Adrenal gland (tissue), 12 donors: Measurements from ENCODE around the gene SYCP3. TPM values are rescaled to one million over a fixed set of nuclear protein-coding genes. Genes with fewer than 3 reads are reported as not detected.
"Not testable (repeated sequence)": the region's sequence is repeated elsewhere in the genome, so short reads cannot be mapped to it uniquely, and the experiment has no call there.

Experiments
- DNase-seq, 7 donors: peaks; one replicate each; pipeline ENCODE4 v3.0.0-alpha.2; 2019 to 2020
- H3K27ac ChIP-seq, 5 donors: fragments of 200-600 bp; sonication (generic) in 4 of 5; 1 replicate in 3 of 5; 2 replicates in 2 of 5; pipeline versions ENCODE4 v1.5.1 to v1.8.0; 2016 to 2020; ENCODE audit warnings: mild to moderate bottlenecking in 1 of 5
- H3K27me3 ChIP-seq: fragments of 200-600 bp; 2 replicates; pipeline ENCODE4 v1.8.0; 2021
- H3K36me3 ChIP-seq, 2 donors: fragments of 200-600 bp; replicated peaks in 1 of 2; 1 replicate in 1 of 2; 2 replicates in 1 of 2; pipeline versions ENCODE4 v1.5.1 to v1.8.0; 2018 to 2022
- H3K4me1 ChIP-seq, 2 donors: fragments of 200-600 bp; replicated peaks in 1 of 2; 1 replicate in 1 of 2; 2 replicates in 1 of 2; pipeline versions ENCODE4 v1.5.1 to v1.8.0; 2018 to 2021
- H3K4me3 ChIP-seq, 4 donors: fragments of 200-600 bp; sonication (generic) in 3 of 4; one replicate each; pipeline ENCODE4 v1.5.1; 2016 to 2018
- H3K9me3 ChIP-seq, 3 donors: fragments of 200-600 bp; sonication (generic) in 1 of 3; replicated peaks in 1 of 3; 1 replicate in 2 of 3; 2 replicates in 1 of 3; pipeline versions ENCODE4 v1.5.1 to v1.8.0; 2016 to 2021
- POLR2A ChIP-seq, 2 donors: fragments of 450-650 bp; IDR thresholded peaks; one replicate each; pipeline ENCODE4 v1.6.1; 2017; ENCODE audit warnings: antibody characterized with exemption in 2 of 2, mild to moderate bottlenecking in 2 of 2, moderate library complexity in 1 of 2
- WGBS, 4 donors: extraction: QIAGEN DNeasy Blood & Tissue Kit in 2 of 4; methylation state at CpG; one replicate each; pipeline versions ENCODE4 v1.1.5 to v1.1.7; 2013 to 2017; 5-methylcytosine and 5-hydroxymethylcytosine counted together
- intact Hi-C, 2 donors: fragments of 100-400 bp; cut with DNase I; formaldehyde crosslinking; loops; one replicate each; pipeline versions ENCODE4 v1.14.1 to v1.15.0; 2022 to 2023
- polyA plus RNA-seq, 3 donors: library from polyadenylated mRNA; stranded (reverse); fragments of 200-250 nt in 2 of 3; fragments of 350-450 nt in 1 of 3; fragmentation: Illumina TruSeq in 1 of 3; extraction: RNeasy Lipid Tissue Mini Kit (QIAGEN cat#74804) in 1 of 3; gene quantifications; one replicate each; pipeline ENCODE4 v1.2.3, GENCODE V29; 2013 to 2014
- small RNA-seq, 2 donors: library from RNA; depleted of rRNA; stranded (forward); fragments of <200 nt; gene quantifications; one replicate each; pipeline ENCODE3, GENCODE V24; 2016
- total RNA-seq, 9 donors: library from RNA; depleted of rRNA in 4 of 9; stranded (reverse); fragments of >200 nt in 4 of 9; fragments of 120-200 nt in 1 of 9; fragmentation: NEBNext Ultra II Directional in 1 of 9; extraction: Animal tissue kit (Norgen Biotek cat#: 25700) in 1 of 9; gene quantifications; one replicate each; pipeline versions ENCODE4 v1.1.0 to v1.2.4, GENCODE V29; 2013 to 2023
- TF ChIP-seq, protein P1 (sequence below), 6 experiments: fragments of 450-650 bp in 4 of 6; fragments of 200-600 bp in 2 of 6; sonication (generic) in 1 of 6; IDR thresholded peaks; 1 replicate in 5 of 6; 2 replicates in 1 of 6; pipeline versions ENCODE4 v1.5.1 to v1.8.0; 2016 to 2021; ENCODE audit warnings: antibody characterized with exemption in 6 of 6, mild to moderate bottlenecking in 2 of 6, moderate library complexity in 1 of 6
- donor health status: healthy with polysubstance abuse.
- donor health status: Bipolar disorder and iron deficiency.
- donor health status: DM: yes; HTN: yes; CAD: no.
- donor health status: DM: no; HTN: no; CAD: no.
- donor health status: DM: no; HTN: no; CAD: no.
- donor health status: DM: yes; HTN: yes; CAD: no.

Gene SYCP3
- total and polyA plus RNA-seq, 12 donors: 0.11 to 0.37 (median 0.18) TPM; not detected in 8

DNA sequence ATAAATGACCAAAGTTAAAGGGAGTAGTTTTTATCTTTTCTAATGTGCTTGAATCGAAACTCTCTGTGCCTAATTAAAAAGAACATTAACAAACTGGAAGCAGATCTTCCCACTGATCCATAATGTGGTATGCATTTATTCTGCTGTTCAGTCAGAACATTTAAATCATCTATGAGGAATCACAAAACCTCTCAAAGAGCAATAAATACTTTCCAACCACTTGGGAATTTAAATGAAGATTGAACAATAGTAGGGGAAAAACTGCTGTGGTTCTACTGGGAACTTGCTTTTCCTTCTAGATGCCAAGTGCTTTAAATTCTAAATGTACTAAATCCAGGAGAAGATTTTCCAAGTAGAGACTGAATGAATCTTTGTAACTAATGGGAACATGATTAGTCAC is 54.2 kb downstream of the SYCP3 start:
- intact Hi-C loops: no loop called here
- Histone ChIP-seq H3K27me3 (no peaks in the 10 kb centered on the region), H3K9me3 (no peaks in the 10 kb centered on the region), H3K4me3 (no peak overlapping the region), H3K36me3 (no peaks in the 10 kb centered on the region), H3K4me1 (peaks cover 0 to 8% of the 10 kb centered on the region in 2 donors), H3K27ac (no peak overlapping the region)
- no peak for DNase-seq
- WGBS, 4 donors: 80 to 87% (median 85%) methylated on average over 1 of the region's 1 CpG
- TF ChIP-seq, protein P1, sequence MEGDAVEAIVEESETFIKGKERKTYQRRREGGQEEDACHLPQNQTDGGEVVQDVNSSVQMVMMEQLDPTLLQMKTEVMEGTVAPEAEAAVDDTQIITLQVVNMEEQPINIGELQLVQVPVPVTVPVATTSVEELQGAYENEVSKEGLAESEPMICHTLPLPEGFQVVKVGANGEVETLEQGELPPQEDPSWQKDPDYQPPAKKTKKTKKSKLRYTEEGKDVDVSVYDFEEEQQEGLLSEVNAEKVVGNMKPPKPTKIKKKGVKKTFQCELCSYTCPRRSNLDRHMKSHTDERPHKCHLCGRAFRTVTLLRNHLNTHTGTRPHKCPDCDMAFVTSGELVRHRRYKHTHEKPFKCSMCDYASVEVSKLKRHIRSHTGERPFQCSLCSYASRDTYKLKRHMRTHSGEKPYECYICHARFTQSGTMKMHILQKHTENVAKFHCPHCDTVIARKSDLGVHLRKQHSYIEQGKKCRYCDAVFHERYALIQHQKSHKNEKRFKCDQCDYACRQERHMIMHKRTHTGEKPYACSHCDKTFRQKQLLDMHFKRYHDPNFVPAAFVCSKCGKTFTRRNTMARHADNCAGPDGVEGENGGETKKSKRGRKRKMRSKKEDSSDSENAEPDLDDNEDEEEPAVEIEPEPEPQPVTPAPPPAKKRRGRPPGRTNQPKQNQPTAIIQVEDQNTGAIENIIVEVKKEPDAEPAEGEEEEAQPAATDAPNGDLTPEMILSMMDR (IDR thresholded peaks at IDR 0.05): no peak
- no peak for TF ChIP-seq POLR2A (IDR thresholded peaks at IDR 0.05)

DNA sequence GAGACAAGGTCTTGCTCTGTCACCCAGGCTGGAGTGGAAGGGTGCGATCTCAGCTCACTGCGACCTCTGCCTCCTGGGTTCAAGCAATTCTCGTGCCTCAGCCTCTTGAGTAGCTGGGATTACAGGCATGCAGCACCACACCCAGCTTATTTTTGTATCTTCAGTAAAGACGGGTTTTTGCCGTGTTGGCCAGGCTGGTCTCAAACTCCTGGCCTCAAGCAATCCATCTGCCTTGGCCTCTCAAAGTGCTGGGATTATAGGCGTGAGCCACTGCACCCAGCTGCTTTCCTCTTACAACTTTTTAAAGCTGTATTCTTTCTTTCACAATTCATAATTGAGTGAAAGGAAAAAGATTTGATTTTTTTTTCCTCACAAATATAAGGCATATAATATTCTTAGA is 57.6 kb downstream of the SYCP3 start:
- peaks cover 0 to 15% of the 10 kb centered on the region in 2 donors for H3K4me1 ChIP-seq
- H3K4me3 ChIP-seq, DNase-seq, H3K27me3 ChIP-seq, H3K27ac ChIP-seq, H3K9me3 ChIP-seq, intact Hi-C loops, H3K36me3 ChIP-seq: not testable (repeated sequence)
- WGBS, 4 donors: 81 to 86% (median 85%) methylated on average over 6 of the region's 6 CpGs

DNA sequence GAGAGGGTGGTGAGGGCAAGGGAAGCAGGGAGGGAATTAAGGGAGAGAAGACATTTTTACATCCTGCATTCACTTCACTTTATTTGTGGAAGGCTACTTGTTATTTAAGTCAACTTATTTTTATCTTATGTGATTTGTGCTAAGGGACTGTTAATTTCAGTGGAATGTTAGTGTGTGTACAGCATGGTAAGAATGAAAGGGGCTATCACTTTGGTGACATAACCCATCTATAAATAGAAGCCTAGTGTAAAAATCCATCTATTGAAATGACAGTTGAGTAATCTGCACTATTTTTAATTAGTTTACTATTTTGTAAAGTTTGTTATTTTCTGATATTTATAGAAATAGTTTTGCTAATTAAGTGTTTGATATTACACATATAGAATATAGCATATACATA is 58.6 kb downstream of the SYCP3 start:
- H3K4me3 ChIP-seq: no peak overlapping the region
- no peaks in the 10 kb centered on the region for H3K27me3 ChIP-seq
- intact Hi-C loops: no loop called here
- no peaks in the 10 kb centered on the region for H3K36me3 ChIP-seq
- no peak overlapping the region for H3K27ac ChIP-seq
- TF ChIP-seq, protein P1 (IDR thresholded peaks at IDR 0.05): no peak
- TF ChIP-seq POLR2A (IDR thresholded peaks at IDR 0.05): no peak
- DNase-seq: no peak
- peaks cover 0 to 15% of the 10 kb centered on the region in 2 donors for H3K4me1 ChIP-seq
- no peaks in the 10 kb centered on the region for H3K9me3 ChIP-seq

DNA sequence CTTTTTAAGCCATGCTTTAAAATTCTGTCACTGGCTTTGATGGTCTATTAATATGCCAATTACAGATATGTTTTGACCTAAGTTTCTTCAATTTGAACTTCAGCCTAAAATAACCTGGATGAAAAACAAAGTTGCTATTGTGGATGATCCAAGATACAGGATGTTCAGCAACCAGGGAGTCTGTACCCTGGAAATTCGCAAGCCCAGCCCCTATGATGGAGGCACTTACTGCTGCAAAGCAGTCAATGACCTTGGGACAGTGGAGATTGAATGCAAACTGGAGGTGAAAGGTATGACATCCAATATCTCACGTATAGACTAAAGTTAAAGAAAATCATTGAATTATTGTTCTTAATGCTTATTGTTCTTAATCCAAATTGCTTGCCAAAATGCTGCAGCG is 59.0 kb downstream of the SYCP3 start:
- H3K27me3 ChIP-seq: no peaks in the 10 kb centered on the region
- H3K4me1 ChIP-seq: peaks cover 0 to 15% of the 10 kb centered on the region in 2 donors
- H3K9me3 ChIP-seq: no peaks in the 10 kb centered on the region
- intact Hi-C loops: no loop called here
- 64 to 77% (median 68%) methylated on average over 3 of the region's 3 CpGs for WGBS, 4 donors
- peak overlapping the region in 1 of 5 donors; percentile 22 for H3K27ac ChIP-seq
- TF ChIP-seq, protein P1 (IDR thresholded peaks at IDR 0.05): no peak
- TF ChIP-seq POLR2A (IDR thresholded peaks at IDR 0.05): no peak
- DNase-seq: no peak
- no peaks in the 10 kb centered on the region for H3K36me3 ChIP-seq
- no peak overlapping the region for H3K4me3 ChIP-seq

Small RNA genes lying within 50 kb of the gene (small RNA-seq; reads per million reads assigned to genes)
- gene RNA5SP368 (0 reads per million in 2 donors), gene RNU6-101P (0 reads per million in 2 donors), gene RNY1P16 (0 reads per million in 2 donors)

Other genes starting within 250 kb of the SYCP3 start
- gene MYBPC1, start 144.5 kb downstream of the SYCP3 start, total RNA-seq: 1 to 10 TPM in 3 of 9 donors, under 1 TPM in 2, not detected in 4; 0.14 to 9.3 (median 1.1) TPM
- gene MYBPC1, start 144.5 kb downstream of the SYCP3 start, polyA plus RNA-seq: under 1 TPM in 2 of 3 donors, not detected in 1; 0.37 to 0.66 TPM
- gene CHPT1, start 41.8 kb downstream of the SYCP3 start, total RNA-seq: 100 to 1,000 TPM in 4 of 9 donors, 10 to 100 TPM in 5; 70.9 to 190 (median 94.7) TPM
- 100 to 1,000 TPM in 1 of 3 donors, 10 to 100 TPM in 2; 20.4 to 143 (median 34.4) TPM for gene CHPT1, start 41.8 kb downstream of the SYCP3 start, polyA plus RNA-seq
- 10 to 100 TPM in 8 of 9 donors, 1 to 10 TPM in 1; 8.6 to 31.3 (median 19.4) TPM for gene GNPTAB, start 91.5 kb upstream of the SYCP3 start, total RNA-seq
- 10 to 100 TPM in 2 of 3 donors, 1 to 10 TPM in 1; 7.6 to 11.2 (median 10.7) TPM for gene GNPTAB, start 91.5 kb upstream of the SYCP3 start, polyA plus RNA-seq
- gene DRAM1, start 138.1 kb upstream of the SYCP3 start, total RNA-seq: 10 to 100 TPM in 8 of 9 donors, 1 to 10 TPM in 1; 4.3 to 46.4 (median 34.3) TPM
- gene DRAM1, start 138.1 kb upstream of the SYCP3 start, polyA plus RNA-seq: 10 to 100 TPM; 14.7 to 25.6 (median 17.4) TPM